Hepatocyte (in vitro differentiated cells): Measurements from ENCODE around the gene ZNF521. TPM values are rescaled to one million over a fixed set of nuclear protein-coding genes. Genes with fewer than 3 reads are reported as not detected.

ENCODE experiments used
- DNase-seq: peaks from one replicate; pipeline ENCODE4 v3.0.0-alpha.2; 2016; ENCODE audit warnings: low spot score
- H2AFZ ChIP-seq: fragments of 200-600 bp; sonication (generic); 2 replicates; pipeline ENCODE4 v1.6.0; 2016; ENCODE audit warnings: antibody characterized with exemption, mild to moderate bottlenecking
- H3K27ac ChIP-seq: fragments of 200-600 bp; sonication (generic); 2 replicates; pipeline ENCODE4 v1.5.1; 2016; ENCODE audit warnings: mild to moderate bottlenecking
- H3K27me3 ChIP-seq: fragments of 200-600 bp; sonication (generic); 2 replicates; pipeline ENCODE4 v1.6.1; 2016
- H3K36me3 ChIP-seq: fragments of 200-600 bp; sonication (generic); replicated peaks from 2 replicates; pipeline ENCODE4 v1.5.1; 2016; ENCODE audit warnings: low read depth; ENCODE audit not compliant: insufficient read depth
- H3K4me1 ChIP-seq: fragments of 200-600 bp; sonication (generic); 2 replicates; pipeline ENCODE4 v1.5.1; 2016; ENCODE audit warnings: mild to moderate bottlenecking, moderate library complexity; ENCODE audit not compliant: insufficient read depth
- H3K4me2 ChIP-seq: fragments of 200-600 bp; sonication (generic); 2 replicates; pipeline ENCODE4 v1.6.0; 2016
- H3K4me3 ChIP-seq: fragments of 200-600 bp; sonication (generic); 2 replicates; pipeline ENCODE4 v1.5.1; 2016; ENCODE audit warnings: mild to moderate bottlenecking
- H3K79me2 ChIP-seq: fragments of 200-600 bp; sonication (generic); 2 replicates; pipeline ENCODE4 v1.6.0; 2017; ENCODE audit warnings: mild to moderate bottlenecking
- H3K9me2 ChIP-seq: fragments of 200-600 bp; sonication (generic); replicated peaks from 2 replicates; pipeline ENCODE4 v1.6.0; 2017; ENCODE audit warnings: mild to moderate bottlenecking; ENCODE audit not compliant: insufficient read depth
- H3K9me3 ChIP-seq: fragments of 200-600 bp; sonication (generic); 2 replicates; pipeline ENCODE4 v1.5.1; 2016; ENCODE audit warnings: low read depth, mild to moderate bottlenecking
- H4K20me1 ChIP-seq: fragments of 200-600 bp; sonication (generic); 2 replicates; pipeline ENCODE4 v1.6.0; 2016; ENCODE audit warnings: mild to moderate bottlenecking; ENCODE audit not compliant: insufficient read depth, poor library complexity, severe bottlenecking
- EZH2 ChIP-seq: fragments of 200-600 bp; sonication (generic); IDR thresholded peaks from 2 replicates; pipeline ENCODE4 v1.6.1; 2016; ENCODE audit warnings: antibody characterized with exemption, mild to moderate bottlenecking, borderline replicate concordance
- EZH2phosphoT487 ChIP-seq: fragments of 200-600 bp; sonication (generic); IDR thresholded peaks from one replicate; pipeline ENCODE4 v1.6.1; 2018; ENCODE audit warnings: antibody characterized with exemption, mild to moderate bottlenecking, low read depth, moderate library complexity; ENCODE audit not compliant: unreplicated experiment, severe bottlenecking
- WGBS: methylation state at CpG from one replicate; pipeline ENCODE4 v1.1.6; 2016; ENCODE audit warnings: low lambda C conversion rate; ENCODE audit errors: missing lambda C conversion rate; 5-methylcytosine and 5-hydroxymethylcytosine counted together
- polyA plus RNA-seq: library from polyadenylated mRNA; unstranded; fragments of >200 nt; fragmentation: Nextera tagmentation; extraction: Ambion mirVana; gene quantifications from 2 replicates; pipeline ENCODE4 v1.2.1, GENCODE V29; 2016
- total RNA-seq: library from RNA; depleted of rRNA; stranded (reverse); fragments of >200 nt; gene quantifications from 2 replicates; pipeline ENCODE4 v1.2.3, GENCODE V29; 2014
- TF ChIP-seq, protein P1 (sequence below): fragments of 200-600 bp; sonication (generic); IDR thresholded peaks from 2 replicates; pipeline ENCODE4 v1.5.1; 2016; ENCODE audit warnings: antibody characterized with exemption, mild to moderate bottlenecking; ENCODE audit not compliant: poor library complexity

ZNF521 gene
- total and polyA plus RNA-seq, 2 experiments from 2014 or later = 9.0 to 16.3 TPM

DNA sequence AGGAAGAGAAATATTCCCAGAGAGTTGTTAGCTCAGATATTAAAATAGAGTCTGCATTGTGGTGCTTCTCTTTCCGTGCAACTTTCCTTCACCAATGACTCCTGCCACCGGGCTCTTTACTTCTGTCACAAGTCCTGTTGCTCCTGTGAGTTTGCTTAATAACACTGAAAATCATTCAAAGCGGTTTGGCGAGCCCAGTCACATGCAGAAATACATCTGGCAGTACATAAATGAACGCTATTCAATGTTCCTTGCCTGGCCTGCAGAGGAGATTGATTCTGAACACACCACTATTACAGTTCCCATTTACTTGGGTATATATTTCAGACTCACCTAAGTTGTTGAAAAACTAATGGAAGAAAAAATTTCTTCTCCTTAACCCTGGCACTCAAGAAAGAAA, 276.6 kb downstream of the ZNF521 start:
- peaks cover 31% of the 10 kb centered on the region for H3K4me1 ChIP-seq
- no peak for TF ChIP-seq EZH2
- TF ChIP-seq, protein P1, sequence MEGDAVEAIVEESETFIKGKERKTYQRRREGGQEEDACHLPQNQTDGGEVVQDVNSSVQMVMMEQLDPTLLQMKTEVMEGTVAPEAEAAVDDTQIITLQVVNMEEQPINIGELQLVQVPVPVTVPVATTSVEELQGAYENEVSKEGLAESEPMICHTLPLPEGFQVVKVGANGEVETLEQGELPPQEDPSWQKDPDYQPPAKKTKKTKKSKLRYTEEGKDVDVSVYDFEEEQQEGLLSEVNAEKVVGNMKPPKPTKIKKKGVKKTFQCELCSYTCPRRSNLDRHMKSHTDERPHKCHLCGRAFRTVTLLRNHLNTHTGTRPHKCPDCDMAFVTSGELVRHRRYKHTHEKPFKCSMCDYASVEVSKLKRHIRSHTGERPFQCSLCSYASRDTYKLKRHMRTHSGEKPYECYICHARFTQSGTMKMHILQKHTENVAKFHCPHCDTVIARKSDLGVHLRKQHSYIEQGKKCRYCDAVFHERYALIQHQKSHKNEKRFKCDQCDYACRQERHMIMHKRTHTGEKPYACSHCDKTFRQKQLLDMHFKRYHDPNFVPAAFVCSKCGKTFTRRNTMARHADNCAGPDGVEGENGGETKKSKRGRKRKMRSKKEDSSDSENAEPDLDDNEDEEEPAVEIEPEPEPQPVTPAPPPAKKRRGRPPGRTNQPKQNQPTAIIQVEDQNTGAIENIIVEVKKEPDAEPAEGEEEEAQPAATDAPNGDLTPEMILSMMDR = no peak
- no peak for TF ChIP-seq EZH2phosphoT487
- no peaks in the 10 kb centered on the region for H3K79me2 ChIP-seq
- H2AFZ ChIP-seq = no peak overlapping the region
- H3K27ac ChIP-seq = peak overlapping the region; percentile 67
- H3K27me3 ChIP-seq = no peaks in the 10 kb centered on the region
- H4K20me1 ChIP-seq = no peaks in the 10 kb centered on the region
- 62% methylated on average over 5 of the region's 5 CpGs for WGBS
- no peaks in the 10 kb centered on the region for H3K36me3 ChIP-seq
- no peak for DNase-seq
- H3K4me2 ChIP-seq = no peak overlapping the region
- H3K9me3 ChIP-seq = no peaks in the 10 kb centered on the region
- no peaks in the 10 kb centered on the region for H3K9me2 ChIP-seq
- no peak overlapping the region for H3K4me3 ChIP-seq

DNA sequence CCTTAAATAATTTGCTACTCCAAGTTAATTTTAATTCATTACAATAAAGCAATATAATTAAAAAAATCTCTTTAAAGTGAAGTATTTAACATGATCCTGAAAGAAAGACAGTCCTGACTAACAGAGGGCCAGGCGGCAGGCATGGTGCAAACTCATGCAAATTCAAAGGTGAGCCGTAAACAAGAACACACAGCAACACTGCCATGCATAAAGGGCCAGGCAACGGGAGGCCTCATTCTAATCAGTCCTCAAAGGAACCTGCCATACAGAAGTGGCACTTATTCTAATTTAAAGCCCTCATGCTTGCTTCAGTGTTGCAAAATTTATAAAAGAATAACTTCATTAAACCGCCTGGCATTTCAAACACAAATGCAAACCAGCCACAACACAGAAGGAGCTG, 277.0 kb downstream of the ZNF521 start:
- no peaks in the 10 kb centered on the region for H3K9me3 ChIP-seq
- no peak overlapping the region for H2AFZ ChIP-seq
- H3K4me1 ChIP-seq = peaks cover 31% of the 10 kb centered on the region
- no peaks in the 10 kb centered on the region for H3K79me2 ChIP-seq
- no peak overlapping the region for H3K4me2 ChIP-seq
- DNase-seq = no peak
- no peak overlapping the region for H3K4me3 ChIP-seq
- no peak overlapping the region for H3K27ac ChIP-seq
- H3K27me3 ChIP-seq = no peaks in the 10 kb centered on the region
- WGBS = 71% methylated on average over 4 of the region's 4 CpGs
- no peaks in the 10 kb centered on the region for H4K20me1 ChIP-seq
- no peaks in the 10 kb centered on the region for H3K9me2 ChIP-seq
- H3K36me3 ChIP-seq = no peaks in the 10 kb centered on the region
- TF ChIP-seq, protein P1 = no peak
- TF ChIP-seq EZH2 (no peak), EZH2phosphoT487 (no peak)

DNA sequence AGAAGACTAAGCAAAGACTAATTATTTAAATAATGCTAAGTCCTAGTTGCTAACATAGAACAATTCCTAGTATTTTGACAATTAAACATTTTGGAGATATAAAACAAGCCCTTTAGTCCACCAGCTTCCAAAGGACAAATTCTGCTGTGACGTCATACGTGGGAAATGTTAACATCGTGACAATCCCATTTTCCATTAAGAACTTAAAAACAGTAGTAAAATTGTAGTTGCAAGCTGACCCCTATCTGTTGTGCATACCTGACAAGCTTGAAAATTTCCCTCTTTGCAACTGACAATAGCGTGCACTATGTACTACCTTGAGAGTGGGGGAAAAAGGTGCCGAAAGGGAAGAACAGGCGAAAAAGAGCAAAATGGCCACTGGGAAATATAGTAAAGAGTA, 279.8 kb downstream of the ZNF521 start:
- DNase-seq = no peak
- Histone ChIP-seq H3K4me3 (no peak overlapping the region), H3K9me2 (no peaks in the 10 kb centered on the region), H3K79me2 (no peaks in the 10 kb centered on the region), H4K20me1 (no peaks in the 10 kb centered on the region), H3K27ac (no peak overlapping the region), H2AFZ (no peak overlapping the region), H3K36me3 (no peaks in the 10 kb centered on the region), H3K4me2 (no peak overlapping the region), H3K4me1 (peaks cover 23% of the 10 kb centered on the region), H3K27me3 (no peaks in the 10 kb centered on the region), H3K9me3 (no peaks in the 10 kb centered on the region)
- WGBS = 89% methylated on average over 6 of the region's 6 CpGs
- TF ChIP-seq EZH2phosphoT487 (no peak), EZH2 (no peak)
- TF ChIP-seq, protein P1 = no peak
